Neural progenitor cell (in vitro differentiated cells): Measurements from ENCODE around the gene SYT6. TPM values are rescaled to one million over a fixed set of nuclear protein-coding genes. Genes with fewer than 3 reads are reported as not detected.

Experiments
- DNase-seq: peaks from one replicate; pipeline ENCODE4 v3.0.0-alpha.2; 2016; ENCODE audit warnings: low spot score
- H2AFZ ChIP-seq: fragments of 200-600 bp; sonication (generic); replicated peaks from 2 replicates; pipeline ENCODE4 v1.6.1; 2016; ENCODE audit warnings: antibody characterized with exemption
- H3F3A ChIP-seq: fragments of 200-600 bp; sonication (generic); 2 replicates; pipeline ENCODE4 v1.6.1; 2016; ENCODE audit warnings: antibody characterized with exemption, low read depth
- H3K27ac ChIP-seq: fragments of 200-600 bp; sonication (generic); 2 replicates; pipeline ENCODE4 v1.5.1; 2016; ENCODE audit warnings: mild to moderate bottlenecking
- H3K27me3 ChIP-seq: fragments of 200-600 bp; sonication (generic); 2 replicates; pipeline ENCODE4 v1.6.1; 2016; ENCODE audit warnings: mild to moderate bottlenecking, moderate library complexity
- H3K36me3 ChIP-seq: fragments of 200-600 bp; sonication (generic); 2 replicates; pipeline ENCODE4 v1.5.1; 2016
- H3K4me1 ChIP-seq: fragments of 200-600 bp; sonication (generic); 2 replicates; pipeline ENCODE4 v1.6.1; 2016; ENCODE audit warnings: mixed run types
- H3K4me2 ChIP-seq: fragments of 200-600 bp; sonication (generic); 2 replicates; pipeline ENCODE4 v1.6.1; 2016
- H3K4me3 ChIP-seq: fragments of 200-600 bp; sonication (generic); 2 replicates; pipeline ENCODE4 v1.5.1; 2016
- H3K79me2 ChIP-seq: fragments of 200-600 bp; sonication (generic); 2 replicates; pipeline ENCODE4 v1.6.1; 2016; ENCODE audit warnings: low read depth
- H3K9ac ChIP-seq: fragments of 200-600 bp; sonication (generic); 2 replicates; pipeline ENCODE4 v1.6.1; 2016
- H3K9me3 ChIP-seq: fragments of 200-600 bp; sonication (generic); 2 replicates; pipeline ENCODE4 v1.5.1; 2016; ENCODE audit warnings: low read depth
- H4K20me1 ChIP-seq: fragments of 200-600 bp; sonication (generic); 2 replicates; pipeline ENCODE4 v1.6.1; 2016; ENCODE audit warnings: low read depth
- H3K27ac Mint-ChIP-seq: 3 replicates; pipeline ENCODE4 v1.8.0; 2021; ENCODE audit warnings: mixed read lengths
- H3K27me3 Mint-ChIP-seq: 2 replicates; pipeline ENCODE4 v1.8.0; 2022; ENCODE audit warnings: low read depth, mild to moderate bottlenecking, inconsistent platforms, moderate library complexity, mixed read lengths; ENCODE audit not compliant: insufficient read depth
- H3K36me3 Mint-ChIP-seq: 3 replicates; pipeline ENCODE4 v1.8.0; 2021; ENCODE audit warnings: mixed read lengths
- H3K4me1 Mint-ChIP-seq: 3 replicates; pipeline ENCODE4 v1.8.0; 2021; ENCODE audit warnings: mixed read lengths
- H3K4me3 Mint-ChIP-seq: 3 replicates; pipeline ENCODE4 v1.8.0; 2021; ENCODE audit warnings: mild to moderate bottlenecking, moderate library complexity, mixed read lengths
- H3K9me3 Mint-ChIP-seq: 3 replicates; pipeline ENCODE4 v1.8.0; 2020; ENCODE audit warnings: mixed read lengths
- EZH2 ChIP-seq: fragments of 200-600 bp; sonication (generic); IDR thresholded peaks from 2 replicates; pipeline ENCODE4 v1.6.1; 2017; ENCODE audit warnings: antibody characterized with exemption, mild to moderate bottlenecking, moderate library complexity
- EZH2phosphoT487 ChIP-seq: fragments of 200-600 bp; sonication (generic); IDR thresholded peaks from 2 replicates; pipeline ENCODE4 v1.6.1; 2017; ENCODE audit warnings: antibody characterized with exemption
- total RNA-seq: library from RNA; depleted of rRNA; stranded (reverse); fragments of >200 nt; gene quantifications from 2 replicates; pipeline ENCODE4 v1.2.3, GENCODE V29; 2015; ENCODE audit warnings: low replicate concordance
- TF ChIP-seq, protein P1 (sequence below): fragments of 200-600 bp; sonication (generic); IDR thresholded peaks from 2 replicates; pipeline ENCODE4 v1.5.1; 2017; ENCODE audit warnings: antibody characterized with exemption, mild to moderate bottlenecking

SYT6 gene
- total RNA-seq, 1 donor from 2014 or later = 8.1 TPM

DNA sequence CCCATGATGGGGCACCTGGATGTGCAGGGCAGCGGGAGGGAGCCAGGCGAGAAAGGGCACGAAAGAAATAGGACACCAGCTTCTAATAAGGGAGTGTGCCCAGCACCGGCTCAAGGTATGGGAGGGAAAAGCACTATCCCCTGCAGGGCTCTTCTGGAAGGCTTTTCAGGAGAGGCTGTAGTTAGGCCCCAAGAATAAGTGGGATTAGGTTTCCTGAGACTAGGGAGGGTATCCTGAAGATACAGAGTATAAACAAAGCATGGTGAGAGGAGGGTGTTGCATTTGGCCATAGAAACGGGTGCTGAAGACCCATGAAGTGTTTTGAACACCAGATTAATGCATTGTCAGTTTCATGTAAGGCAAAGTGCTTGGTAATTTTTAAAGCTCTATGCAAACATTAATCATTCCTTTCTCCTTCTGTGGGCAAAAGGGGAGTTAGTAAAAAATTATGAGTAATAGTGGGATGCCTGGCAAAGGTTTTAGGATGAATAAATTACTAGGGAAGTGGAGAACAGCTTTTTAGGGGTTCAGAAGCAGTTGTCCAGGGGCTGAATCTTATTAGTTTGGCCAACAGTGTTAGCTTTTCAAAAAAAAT is 74.0 kb downstream of the SYT6 start:
- Mint-ChIP-seq H3K9me3 (peaks cover 3% of the 10 kb centered on the region), H3K36me3 (no peaks in the 10 kb centered on the region), H3K27ac (peak overlapping the region; percentile 86), H3K27me3 (peaks cover 3% of the 10 kb centered on the region), H3K4me1 (peaks cover 46% of the 10 kb centered on the region), H3K4me3 (no peak overlapping the region)
- TF ChIP-seq EZH2 = no peak
- TF ChIP-seq, protein P1, sequence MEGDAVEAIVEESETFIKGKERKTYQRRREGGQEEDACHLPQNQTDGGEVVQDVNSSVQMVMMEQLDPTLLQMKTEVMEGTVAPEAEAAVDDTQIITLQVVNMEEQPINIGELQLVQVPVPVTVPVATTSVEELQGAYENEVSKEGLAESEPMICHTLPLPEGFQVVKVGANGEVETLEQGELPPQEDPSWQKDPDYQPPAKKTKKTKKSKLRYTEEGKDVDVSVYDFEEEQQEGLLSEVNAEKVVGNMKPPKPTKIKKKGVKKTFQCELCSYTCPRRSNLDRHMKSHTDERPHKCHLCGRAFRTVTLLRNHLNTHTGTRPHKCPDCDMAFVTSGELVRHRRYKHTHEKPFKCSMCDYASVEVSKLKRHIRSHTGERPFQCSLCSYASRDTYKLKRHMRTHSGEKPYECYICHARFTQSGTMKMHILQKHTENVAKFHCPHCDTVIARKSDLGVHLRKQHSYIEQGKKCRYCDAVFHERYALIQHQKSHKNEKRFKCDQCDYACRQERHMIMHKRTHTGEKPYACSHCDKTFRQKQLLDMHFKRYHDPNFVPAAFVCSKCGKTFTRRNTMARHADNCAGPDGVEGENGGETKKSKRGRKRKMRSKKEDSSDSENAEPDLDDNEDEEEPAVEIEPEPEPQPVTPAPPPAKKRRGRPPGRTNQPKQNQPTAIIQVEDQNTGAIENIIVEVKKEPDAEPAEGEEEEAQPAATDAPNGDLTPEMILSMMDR = no peak
- TF ChIP-seq EZH2phosphoT487 = no peak
- DNase-seq = peak; percentile 31
- no peaks in the 10 kb centered on the region for H3K79me2 ChIP-seq
- H3K9me3 ChIP-seq = no peaks in the 10 kb centered on the region
- H3F3A ChIP-seq = peaks cover 43% of the 10 kb centered on the region
- no peaks in the 10 kb centered on the region for H3K27me3 ChIP-seq
- no peak overlapping the region for H3K9ac ChIP-seq
- H3K36me3 ChIP-seq = no peaks in the 10 kb centered on the region
- peaks cover 56% of the 10 kb centered on the region for H3K4me1 ChIP-seq
- no peak overlapping the region for H3K27ac ChIP-seq
- H3K4me3 ChIP-seq = no peak overlapping the region
- no peak overlapping the region for H2AFZ ChIP-seq
- H4K20me1 ChIP-seq = no peaks in the 10 kb centered on the region
- peak overlapping the region; percentile 57 for H3K4me2 ChIP-seq

DNA sequence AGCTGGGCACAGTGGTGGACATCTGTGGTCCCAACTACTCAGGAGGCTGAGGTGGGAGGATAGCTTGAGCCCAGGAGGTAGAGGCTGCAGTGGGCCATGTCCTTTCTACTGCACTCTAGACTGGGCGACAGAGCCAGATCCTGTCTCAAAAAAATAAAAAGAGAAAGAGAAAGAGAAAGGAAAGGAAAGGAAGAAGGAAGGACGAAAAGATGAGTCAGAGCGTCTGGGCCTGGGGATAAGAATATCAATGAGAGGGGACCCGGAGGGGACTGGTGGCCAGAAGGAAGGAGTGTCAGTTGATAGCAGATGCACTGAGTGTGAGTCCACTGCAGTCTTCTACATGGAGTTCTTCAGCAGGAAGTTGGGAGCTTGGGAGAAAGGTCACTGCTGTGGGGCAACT is 75.6 kb downstream of the SYT6 start:
- Histone ChIP-seq H3K4me3 (no peak overlapping the region), H3K9me3 (no peaks in the 10 kb centered on the region), H3K79me2 (no peaks in the 10 kb centered on the region), H3K36me3 (no peaks in the 10 kb centered on the region), H3K9ac (no peak overlapping the region), H3F3A (peaks cover 51% of the 10 kb centered on the region), H3K4me1 (peaks cover 56% of the 10 kb centered on the region), H2AFZ (no peak overlapping the region), H3K4me2 (no peak overlapping the region), H3K27me3 (no peaks in the 10 kb centered on the region), H3K27ac (no peak overlapping the region), H4K20me1 (no peaks in the 10 kb centered on the region)
- DNase-seq = no peak
- H3K27ac Mint-ChIP-seq = no peak overlapping the region
- no peak overlapping the region for H3K4me3 Mint-ChIP-seq
- H3K27me3 Mint-ChIP-seq = peaks cover 3% of the 10 kb centered on the region
- H3K9me3 Mint-ChIP-seq = peaks cover 8% of the 10 kb centered on the region
- peaks cover 46% of the 10 kb centered on the region for H3K4me1 Mint-ChIP-seq
- H3K36me3 Mint-ChIP-seq = no peaks in the 10 kb centered on the region
- TF ChIP-seq EZH2phosphoT487 (no peak), EZH2 (no peak)
- TF ChIP-seq, protein P1 = no peak

DNA sequence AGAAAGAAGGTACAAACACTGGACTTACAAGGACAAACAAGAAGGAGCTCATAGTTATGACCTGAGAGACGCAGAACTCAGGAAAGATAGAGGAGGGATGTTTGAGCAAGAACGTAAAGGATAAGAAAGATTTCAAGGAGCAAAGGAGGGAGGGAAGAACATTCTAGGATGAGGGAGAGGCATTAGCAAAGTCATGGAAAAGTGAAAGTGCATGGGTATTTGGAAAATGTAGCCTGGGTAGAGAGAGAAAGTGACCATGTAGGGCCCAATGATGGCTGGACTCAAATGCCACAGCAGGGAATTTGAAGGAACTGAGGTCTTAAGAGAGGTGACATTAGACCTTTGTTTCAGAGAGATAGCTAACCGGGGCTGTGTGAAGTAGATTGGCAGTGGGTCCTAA is 76.5 kb downstream of the SYT6 start:
- H3K9ac ChIP-seq = no peak overlapping the region
- no peak overlapping the region for H3K4me3 Mint-ChIP-seq
- H3F3A ChIP-seq = peaks cover 51% of the 10 kb centered on the region
- H3K4me1 ChIP-seq = peaks cover 47% of the 10 kb centered on the region
- DNase-seq = no peak
- peaks cover 7% of the 10 kb centered on the region for H3K9me3 ChIP-seq
- H3K27me3 Mint-ChIP-seq = peaks cover 3% of the 10 kb centered on the region
- peaks cover 16% of the 10 kb centered on the region for H3K9me3 Mint-ChIP-seq
- TF ChIP-seq EZH2 (no peak), EZH2phosphoT487 (no peak)
- TF ChIP-seq, protein P1 = no peak
- peaks cover 38% of the 10 kb centered on the region for H3K4me1 Mint-ChIP-seq
- H4K20me1 ChIP-seq = no peaks in the 10 kb centered on the region
- peaks cover 4% of the 10 kb centered on the region for H3K36me3 ChIP-seq
- no peak overlapping the region for H3K4me2 ChIP-seq
- H3K79me2 ChIP-seq = no peaks in the 10 kb centered on the region
- H3K36me3 Mint-ChIP-seq = no peaks in the 10 kb centered on the region
- no peak overlapping the region for H2AFZ ChIP-seq
- no peak overlapping the region for H3K27ac Mint-ChIP-seq
- no peak overlapping the region for H3K27ac ChIP-seq
- H3K27me3 ChIP-seq = no peaks in the 10 kb centered on the region
- H3K4me3 ChIP-seq = no peak overlapping the region
